Endodermal cell (in vitro differentiated cells): ENCODE measurements around the gene SLC6A12. TPM values are rescaled to one million over a fixed set of nuclear protein-coding genes. Genes with fewer than 3 reads are reported as not detected.

ENCODE experiments used
- DNase-seq: peaks from one replicate; pipeline ENCODE4 v3.0.0-alpha.2; 2017
- H3K27ac ChIP-seq: 2 replicates; pipeline ENCODE4 v1.5.1; 2013; ENCODE audit warnings: mild to moderate bottlenecking, low read depth, low read length, moderate library complexity
- H3K27me3 ChIP-seq: 2 replicates; pipeline ENCODE4 v1.6.1; 2013; ENCODE audit warnings: mild to moderate bottlenecking, low read length, moderate library complexity; ENCODE audit not compliant: insufficient read depth, control insufficient read depth, poor library complexity, severe bottlenecking
- H3K36me3 ChIP-seq: 2 replicates; pipeline ENCODE4 v1.7.0; 2013; ENCODE audit warnings: mild to moderate bottlenecking, low read length, moderate library complexity; ENCODE audit not compliant: control insufficient read depth, insufficient read depth
- H3K4me1 ChIP-seq: one replicate; pipeline ENCODE4 v1.7.0; 2013; ENCODE audit warnings: low read length; ENCODE audit not compliant: control insufficient read depth, insufficient read depth
- H3K4me3 ChIP-seq: 2 replicates; pipeline ENCODE4 v1.5.1; 2013; ENCODE audit warnings: mild to moderate bottlenecking, low read length, moderate library complexity
- H3K9ac ChIP-seq: 2 replicates; pipeline ENCODE4 v1.6.1; 2013; ENCODE audit warnings: mild to moderate bottlenecking, low read length, moderate library complexity; ENCODE audit not compliant: poor library complexity, severe bottlenecking; ENCODE audit errors: extremely low read depth
- H3K9me3 ChIP-seq: 2 replicates; pipeline ENCODE4 v1.6.1; 2013; ENCODE audit warnings: mild to moderate bottlenecking, low read length, moderate library complexity; ENCODE audit not compliant: control insufficient read depth
- H3K27ac Mint-ChIP-seq: 2 replicates; pipeline ENCODE4 v1.8.0; 2020; ENCODE audit warnings: mixed read lengths
- H3K27me3 Mint-ChIP-seq: 2 replicates; pipeline ENCODE4 v1.8.0; 2021; ENCODE audit warnings: mild to moderate bottlenecking, mixed read lengths; ENCODE audit not compliant: insufficient read depth
- H3K36me3 Mint-ChIP-seq: 2 replicates; pipeline ENCODE4 v1.8.0; 2020; ENCODE audit warnings: low read depth, mixed read lengths
- H3K4me1 Mint-ChIP-seq: 2 replicates; pipeline ENCODE4 v1.8.0; 2020; ENCODE audit warnings: mixed read lengths
- H3K4me3 Mint-ChIP-seq: 2 replicates; pipeline ENCODE4 v1.8.0; 2020; ENCODE audit warnings: mild to moderate bottlenecking, moderate library complexity, mixed read lengths
- H3K9me3 Mint-ChIP-seq: 2 replicates; pipeline ENCODE4 v1.8.0; 2020; ENCODE audit warnings: mild to moderate bottlenecking, mixed read lengths
- WGBS, 2 experiments: methylation state at CpG; one replicate each; pipeline versions ENCODE4 v1.1.5 to v1.1.7; 2013; ENCODE audit warnings: missing lambda C conversion rate in 2 of 2, mixed read lengths in 1 of 2; ENCODE audit not compliant: insufficient coverage in 1 of 2, insufficient read length in 1 of 2; 5-methylcytosine and 5-hydroxymethylcytosine counted together
- total RNA-seq, 2 donors: library from RNA; stranded (reverse); fragmentation: NEBNext Ultra II Directional in 1 of 2; extraction: Animal tissue kit (Norgen Biotek cat#: 25700) in 1 of 2; gene quantifications; 2 replicates in 1 of 2; 3 replicates in 1 of 2; pipeline ENCODE4 v1.2.1, GENCODE V29; 2021
- TF ChIP-seq, protein P1 (sequence below): fragments of 200-600 bp; sonication (generic); conservative IDR thresholded peaks from 2 replicates; pipeline ENCODE4 v1.5.0; 2021; ENCODE audit warnings: antibody characterized with exemption, mild to moderate bottlenecking

The SLC6A12 gene
- total RNA-seq, 2 donors from 2014 or later = 0.58 to 1.3 TPM

DNA sequence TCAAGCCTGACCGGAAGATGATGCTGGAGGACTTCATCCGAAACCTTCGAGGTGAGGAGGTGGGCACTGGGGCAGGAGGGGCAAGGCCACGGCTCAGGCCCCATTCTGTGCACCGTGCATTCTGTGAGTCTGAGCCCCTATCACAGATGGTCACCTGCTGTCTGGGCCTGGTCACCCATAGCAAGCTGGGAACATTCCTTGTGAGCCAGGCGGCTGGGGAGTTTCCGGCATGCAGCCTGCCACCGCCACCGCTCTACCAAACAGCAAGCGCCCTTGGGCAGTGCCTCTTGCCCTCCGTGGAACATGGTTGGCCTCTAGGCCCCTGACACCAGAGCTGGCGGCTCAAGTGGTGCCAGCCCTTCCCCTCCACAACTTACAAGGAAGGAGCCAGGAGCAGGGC lies 56.3 kb downstream of the SLC6A12 start:
- Histone ChIP-seq H3K9ac (no peak overlapping the region), H3K27me3 (no peaks in the 10 kb centered on the region), H3K4me3 (no peak overlapping the region), H3K36me3 (no peaks in the 10 kb centered on the region), H3K4me1 (no peaks in the 10 kb centered on the region), H3K27ac (no peak overlapping the region), H3K9me3 (no peaks in the 10 kb centered on the region)
- Mint-ChIP-seq H3K9me3 (no peaks in the 10 kb centered on the region), H3K27ac (no peak overlapping the region), H3K36me3 (no peaks in the 10 kb centered on the region), H3K4me1 (peaks cover 7% of the 10 kb centered on the region), H3K4me3 (no peak overlapping the region), H3K27me3 (peaks cover 11% of the 10 kb centered on the region)
- TF ChIP-seq, protein P1, sequence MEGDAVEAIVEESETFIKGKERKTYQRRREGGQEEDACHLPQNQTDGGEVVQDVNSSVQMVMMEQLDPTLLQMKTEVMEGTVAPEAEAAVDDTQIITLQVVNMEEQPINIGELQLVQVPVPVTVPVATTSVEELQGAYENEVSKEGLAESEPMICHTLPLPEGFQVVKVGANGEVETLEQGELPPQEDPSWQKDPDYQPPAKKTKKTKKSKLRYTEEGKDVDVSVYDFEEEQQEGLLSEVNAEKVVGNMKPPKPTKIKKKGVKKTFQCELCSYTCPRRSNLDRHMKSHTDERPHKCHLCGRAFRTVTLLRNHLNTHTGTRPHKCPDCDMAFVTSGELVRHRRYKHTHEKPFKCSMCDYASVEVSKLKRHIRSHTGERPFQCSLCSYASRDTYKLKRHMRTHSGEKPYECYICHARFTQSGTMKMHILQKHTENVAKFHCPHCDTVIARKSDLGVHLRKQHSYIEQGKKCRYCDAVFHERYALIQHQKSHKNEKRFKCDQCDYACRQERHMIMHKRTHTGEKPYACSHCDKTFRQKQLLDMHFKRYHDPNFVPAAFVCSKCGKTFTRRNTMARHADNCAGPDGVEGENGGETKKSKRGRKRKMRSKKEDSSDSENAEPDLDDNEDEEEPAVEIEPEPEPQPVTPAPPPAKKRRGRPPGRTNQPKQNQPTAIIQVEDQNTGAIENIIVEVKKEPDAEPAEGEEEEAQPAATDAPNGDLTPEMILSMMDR = no peak
- WGBS, 2 experiments = 91 to 95% methylated on average over 9 to 12 of the region's 12 CpGs
- no peak for DNase-seq

DNA sequence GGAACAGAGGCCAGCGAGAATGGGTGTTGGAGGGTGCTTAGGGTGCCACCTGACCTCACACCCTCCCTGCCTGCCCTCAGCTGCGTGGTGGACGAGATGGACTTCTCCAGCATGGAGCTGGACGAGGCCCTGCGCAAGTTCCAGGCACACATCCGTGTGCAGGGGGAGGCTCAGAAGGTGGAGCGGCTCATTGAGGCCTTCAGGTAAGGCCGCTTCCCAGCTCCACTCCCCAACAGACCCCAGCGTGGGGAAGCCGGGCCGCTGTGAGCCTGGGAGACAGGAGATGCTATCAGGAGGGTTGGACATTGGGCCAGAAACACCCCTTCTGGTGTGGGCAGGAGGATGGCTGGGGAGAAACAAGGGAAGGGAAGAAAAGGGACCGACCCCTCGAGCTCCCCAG lies 57.0 kb downstream of the SLC6A12 start:
- 89 to 90% methylated on average over 4 to 13 of the region's 13 CpGs for WGBS, 2 experiments
- Histone ChIP-seq H3K4me3 (no peak overlapping the region), H3K36me3 (no peaks in the 10 kb centered on the region), H3K27me3 (no peaks in the 10 kb centered on the region), H3K27ac (no peak overlapping the region), H3K9ac (no peak overlapping the region), H3K9me3 (no peaks in the 10 kb centered on the region), H3K4me1 (no peaks in the 10 kb centered on the region)
- Mint-ChIP-seq H3K36me3 (no peaks in the 10 kb centered on the region), H3K4me1 (peaks cover 10% of the 10 kb centered on the region), H3K4me3 (no peak overlapping the region), H3K27me3 (peaks cover 12% of the 10 kb centered on the region), H3K9me3 (no peaks in the 10 kb centered on the region), H3K27ac (no peak overlapping the region)
- TF ChIP-seq, protein P1 = no peak
- DNase-seq = no peak

DNA sequence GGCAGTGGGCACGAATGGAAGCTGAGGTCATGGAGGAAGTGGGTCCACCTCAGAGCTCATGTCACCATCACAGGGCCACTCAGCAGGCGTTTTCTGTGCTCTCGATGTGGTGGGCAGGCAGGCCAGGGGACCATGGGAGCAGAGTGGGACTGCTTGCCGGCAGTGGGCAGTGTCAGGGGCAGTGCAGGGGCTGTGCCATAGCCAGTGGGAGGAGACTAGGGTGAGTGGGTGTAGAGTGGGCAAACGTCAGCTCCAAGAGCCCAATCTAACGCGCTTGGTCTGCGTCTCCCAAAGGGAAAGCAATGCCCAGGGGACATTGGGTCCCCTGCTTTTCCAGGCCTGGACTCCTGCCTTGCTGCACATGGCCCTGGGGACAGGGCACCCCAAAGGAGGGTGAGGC lies 58.3 kb downstream of the SLC6A12 start:
- Mint-ChIP-seq H3K4me1 (peaks cover 15% of the 10 kb centered on the region), H3K27me3 (peaks cover 10% of the 10 kb centered on the region), H3K36me3 (no peaks in the 10 kb centered on the region), H3K4me3 (no peak overlapping the region), H3K27ac (no peak overlapping the region), H3K9me3 (no peaks in the 10 kb centered on the region)
- TF ChIP-seq, protein P1 = no peak
- no peaks in the 10 kb centered on the region for H3K9me3 ChIP-seq
- no peak overlapping the region for H3K9ac ChIP-seq
- no peak overlapping the region for H3K27ac ChIP-seq
- no peaks in the 10 kb centered on the region for H3K27me3 ChIP-seq
- H3K36me3 ChIP-seq = no peaks in the 10 kb centered on the region
- H3K4me3 ChIP-seq = no peak overlapping the region
- 83 to 90% methylated on average over 2 to 8 of the region's 8 CpGs for WGBS, 2 experiments
- no peak for DNase-seq
- no peaks in the 10 kb centered on the region for H3K4me1 ChIP-seq
